Stimulated activated CD4-positive, alpha-beta T cell treated with anti-CD3 and anti-CD28 coated beads, Interleukin-4, amount 100 ng/mL, for 1 hour (primary cell): ENCODE measurements around the gene FUT2.
A peak's percentile ranks its signal among the peaks of the same experiment; 100 is the strongest.
"Not testable (repeated sequence)": the region's sequence is repeated elsewhere in the genome, so short reads cannot be mapped to it uniquely, and the experiment has no call there.

Source experiments
- DNase-seq: peaks from one replicate; pipeline ENCODE4 v3.0.0-alpha.2; 2020

FUT2 gene

GRCh38 chr19:48705431-48705830 lies 9.7 kb downstream of the FUT2 start:
- no peak for DNase-seq

GRCh38 chr19:48708471-48708870 lies 12.7 kb downstream of the FUT2 start:
- DNase-seq, result no peak

- no peak for DNase-seq
These were observed 15.4 kb downstream of the FUT2 start for GRCh38 chr19:48711106-48711662.

- DNase-seq, result no peak
These were observed 17.5 kb downstream of the FUT2 start for GRCh38 chr19:48713041-48713863.

GRCh38 chr19:48713864-48714755 lies 18.3 kb downstream of the FUT2 start:
- peak; percentile 96 for DNase-seq

- no peak for DNase-seq
These were observed 19.2 kb downstream of the FUT2 start for GRCh38 chr19:48714759-48715675.

DNA sequence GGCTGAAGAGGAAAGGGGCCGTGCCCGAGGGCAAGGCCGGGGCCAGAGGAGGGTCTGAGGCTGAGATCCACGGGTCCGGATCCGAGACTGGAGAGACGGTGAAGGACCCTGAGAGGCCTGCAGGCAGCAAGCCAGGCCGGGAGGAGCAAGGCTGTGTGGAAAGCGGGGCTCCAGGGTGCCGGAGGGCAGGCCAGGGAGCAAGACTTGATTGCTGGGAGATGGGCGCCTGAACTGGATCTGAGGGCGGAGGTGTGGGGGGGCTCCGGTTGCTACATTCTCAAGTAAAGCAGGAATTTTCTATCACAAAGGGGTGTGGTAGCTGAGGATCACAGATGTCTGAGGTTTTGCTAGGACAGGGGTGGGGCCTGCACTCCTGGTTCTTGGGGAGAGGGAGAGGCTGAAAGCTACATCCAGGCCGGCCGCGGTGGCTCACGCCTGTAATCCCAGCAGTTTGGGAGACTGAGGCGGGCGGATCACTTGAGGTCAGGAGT lies 20.0 kb downstream of the FUT2 start:
- DNase-seq, result no peak

GRCh38 chr19:48716562-48717291 lies 21.0 kb downstream of the FUT2 start:
- DNase-seq, result no peak

- not testable (repeated sequence) for DNase-seq
These were observed 22.3 kb downstream of the FUT2 start for GRCh38 chr19:48718106-48718505.

DNA sequence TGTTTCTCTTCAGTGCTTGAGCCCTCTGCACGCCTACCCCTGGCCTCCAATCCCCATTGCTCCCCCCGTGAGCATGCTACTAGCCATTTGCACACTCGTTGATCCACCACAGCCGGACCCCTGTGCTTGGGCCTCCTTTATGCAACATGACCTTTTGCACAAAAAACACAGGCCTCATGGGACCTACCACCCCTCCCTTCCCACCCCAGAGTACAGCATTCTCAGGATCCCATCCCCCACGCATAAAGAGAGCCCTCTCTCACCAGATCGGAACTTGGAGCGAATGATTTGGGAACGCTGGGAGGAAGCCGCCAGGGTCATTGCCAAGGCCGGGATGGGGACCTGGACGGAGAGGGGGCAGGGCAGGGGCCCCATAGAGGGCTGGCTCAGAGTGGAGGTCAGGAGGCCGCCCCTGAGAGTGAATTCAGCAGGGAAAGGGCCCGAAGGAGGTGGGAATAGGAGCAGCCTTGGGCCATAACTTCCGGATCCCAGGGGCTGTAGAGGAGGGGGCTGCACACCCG lies 23.0 kb downstream of the FUT2 start:
- no peak for DNase-seq

DNA sequence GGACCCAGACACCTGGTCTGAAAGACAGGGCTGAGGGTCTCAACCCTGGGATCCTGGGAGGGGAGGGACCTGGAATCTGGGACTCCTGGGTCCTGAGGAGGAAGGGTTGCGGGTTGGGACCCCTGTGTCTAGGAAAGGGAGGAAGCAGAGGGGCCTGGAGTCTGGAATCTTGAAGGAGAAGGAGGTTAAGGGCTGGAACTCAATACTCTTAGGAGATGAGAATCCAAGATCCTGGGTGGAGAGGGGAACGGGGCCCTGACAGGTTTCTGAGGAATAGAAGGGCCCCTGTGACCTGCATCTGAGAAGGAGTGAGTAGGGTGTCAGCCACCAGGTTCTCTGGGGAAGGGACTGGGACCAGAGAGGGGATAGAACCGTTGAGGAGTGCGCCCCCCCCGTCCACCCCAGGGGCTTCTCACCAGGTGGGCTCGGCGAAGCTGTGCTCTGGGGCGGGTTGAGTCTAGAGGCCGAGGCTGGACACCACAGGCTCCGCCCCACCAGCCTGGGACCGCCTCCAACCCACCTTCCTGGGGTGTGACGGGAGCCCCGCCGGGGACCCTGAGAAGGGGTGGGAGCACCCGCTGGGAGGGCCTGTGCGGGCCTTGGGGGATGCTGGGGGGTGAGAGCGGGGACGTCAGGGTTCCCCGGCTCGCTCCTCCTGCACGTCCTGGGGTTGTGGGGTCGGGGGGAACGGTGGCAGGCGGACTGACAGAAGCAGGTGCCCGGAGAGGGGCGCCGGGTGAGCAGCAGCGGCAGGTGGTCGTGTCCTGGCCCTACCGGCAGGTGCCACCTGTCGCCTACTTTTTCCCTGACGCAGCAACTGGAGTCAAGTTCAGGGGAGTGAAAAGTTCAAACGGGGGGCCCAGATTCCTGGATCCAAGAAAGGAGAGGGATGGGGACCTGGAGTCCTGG lies 23.7 kb downstream of the FUT2 start, which contains the start of gene MAMSTR:
TSS of gene MAMSTR (minus strand) at position 463 of the 909 bp plus-strand sequence. CDS start 694 bp downstream, outside the sequence.
- DNase-seq, result no peak

- no peak for DNase-seq
These were observed 24.5 kb downstream of the FUT2 start for GRCh38 chr19:48720251-48720612.

GRCh38 chr19:48720613-48721296 lies 25.0 kb downstream of the FUT2 start:
- DNase-seq, result peak; percentile 90

- no peak for DNase-seq
These were observed 26.5 kb downstream of the FUT2 start for GRCh38 chr19:48722196-48722708.

- no peak for DNase-seq
These were observed 29.3 kb downstream of the FUT2 start for GRCh38 chr19:48724796-48725753.

GRCh38 chr19:48726556-48726955 lies 30.8 kb downstream of the FUT2 start:
- no peak for DNase-seq

DNA sequence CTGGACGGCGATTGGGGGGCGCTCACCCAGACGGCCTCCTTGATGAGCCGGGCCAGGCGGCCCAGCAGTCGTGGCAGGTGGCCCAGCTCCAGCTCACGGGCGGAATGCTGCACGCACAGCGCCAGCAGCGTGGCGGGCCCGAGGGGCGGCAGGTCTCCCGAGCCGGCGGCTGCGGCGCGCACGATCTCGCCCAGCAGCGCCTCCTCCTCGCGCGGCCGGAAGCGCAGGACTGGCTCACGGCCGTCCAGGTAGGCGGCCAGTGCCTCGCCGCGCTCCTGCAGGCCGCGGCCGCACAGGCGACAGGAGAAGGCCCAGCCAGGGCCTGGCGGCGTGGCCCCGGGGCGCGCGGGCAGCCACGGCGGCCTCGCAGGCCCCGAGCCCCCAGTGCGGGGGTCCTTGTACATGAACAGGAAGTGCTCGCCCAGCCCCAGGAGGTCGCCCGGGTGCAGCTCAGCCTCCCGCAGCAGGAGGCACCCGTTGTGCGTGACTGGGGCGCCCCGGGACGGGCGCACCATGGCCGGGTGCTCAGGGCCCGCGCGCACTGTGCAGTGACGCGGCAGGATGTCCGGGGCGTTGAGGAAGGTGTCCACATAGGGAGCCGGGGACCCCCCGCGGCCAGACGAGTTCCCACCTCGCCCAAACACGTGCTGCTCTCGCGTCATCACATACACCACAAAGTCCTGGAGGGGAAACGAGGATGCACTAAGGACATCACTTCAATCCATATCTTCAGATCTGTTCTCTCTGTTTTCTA lies 33.3 kb downstream of the FUT2 start:
- DNase-seq, result no peak
